SK-N-MC (cell line): ENCODE results near the gene TET2.

Experiments
- EZH2 ChIP-seq: fragments of 200-600 bp; sonication (generic); IDR thresholded peaks from one replicate; pipeline ENCODE4 v1.6.1; 2017; ENCODE audit warnings: antibody characterized with exemption
- POLR2AphosphoS5 ChIP-seq: IDR thresholded peaks from 2 replicates; pipeline ENCODE4 v1.6.1; 2012; ENCODE audit warnings: mild to moderate bottlenecking, low read depth, low read length, borderline replicate concordance

DNA sequence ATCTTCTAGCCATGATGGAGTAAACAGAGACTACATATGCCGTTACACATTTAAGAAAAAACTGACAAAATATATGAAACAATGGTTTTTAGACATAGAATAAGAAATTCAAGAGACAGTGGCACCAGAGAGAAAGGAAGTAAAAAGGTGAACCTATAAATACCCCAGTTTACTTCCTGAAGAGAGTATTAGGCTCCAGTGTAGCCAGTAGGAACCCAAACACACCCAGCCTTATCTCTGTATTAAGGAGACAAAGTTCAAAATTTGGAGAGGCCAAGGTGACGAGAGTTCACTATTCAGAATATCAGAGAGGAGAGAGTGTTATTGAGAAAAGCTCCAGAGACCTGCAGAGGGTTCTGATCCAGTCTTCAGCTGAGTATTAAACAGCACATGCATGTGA, 119.0 kb downstream of the TET2 start:
- no peak for TF ChIP-seq EZH2
- no peak for TF ChIP-seq POLR2AphosphoS5
